Choroid plexus epithelial cell (primary cell): ENCODE results near the gene CHMP1A.
"Not testable (repeated sequence)": the region's sequence is repeated elsewhere in the genome, so short reads cannot be mapped to it uniquely, and the experiment has no call there.

ENCODE experiments used
- DNase-seq: peaks from one replicate; pipeline ENCODE4 v3.0.0-alpha.2; 2010; ENCODE audit warnings: low read depth
- H3K4me3 ChIP-seq: 2 replicates; pipeline ENCODE4 v1.5.1; 2011; ENCODE audit warnings: low read depth, mild to moderate bottlenecking, control low read depth, low read length, moderate library complexity
- CTCF ChIP-seq: conservative IDR thresholded peaks from 2 replicates; pipeline ENCODE4 v1.5.1; 2011; ENCODE audit warnings: low read depth, mild to moderate bottlenecking, control low read depth, inconsistent platforms, low read length, moderate library complexity

Gene CHMP1A

GRCh38 chr16:89700100-89700648 lies 42.7 kb upstream of the CHMP1A start:
- peak overlapping the region; percentile 82 for H3K4me3 ChIP-seq
- peak; percentile 99 for DNase-seq
- peak; percentile 73 for TF ChIP-seq CTCF

GRCh38 chr16:89699629-89700099 lies 42.2 kb upstream of the CHMP1A start:
- peak overlapping the region; percentile 33 for H3K4me3 ChIP-seq
- DNase-seq: not testable (repeated sequence)

- not testable (repeated sequence) for H3K4me3 ChIP-seq, DNase-seq
Observed at GRCh38 chr16:89698717-89699116, 41.2 kb upstream of the CHMP1A start.

GRCh38 chr16:89697616-89698331 lies 40.3 kb upstream of the CHMP1A start:
- no peak overlapping the region for H3K4me3 ChIP-seq
- no peak for TF ChIP-seq CTCF
- no peak for DNase-seq

GRCh38 chr16:89697161-89697615 lies 39.7 kb upstream of the CHMP1A start:
- no peak overlapping the region for H3K4me3 ChIP-seq
- no peak for TF ChIP-seq CTCF

GRCh38 chr16:89696670-89697128 lies 39.2 kb upstream of the CHMP1A start:
- peak; percentile 43 for DNase-seq
- no peak for TF ChIP-seq CTCF
- H3K4me3 ChIP-seq: no peak overlapping the region

More at GRCh38 chr16:89697161-89697615, 39.7 kb upstream of the CHMP1A start:
- no peak for DNase-seq

GRCh38 chr16:89695875-89696669 lies 38.6 kb upstream of the CHMP1A start:
- no peak for TF ChIP-seq CTCF
- H3K4me3 ChIP-seq: no peak overlapping the region
- no peak for DNase-seq
